Brain microvascular endothelial cell (primary cell): ENCODE measurements around the gene FAM43B.
A peak's percentile ranks its signal among the peaks of the same experiment; 100 is the strongest.

Experiments
- DNase-seq: peaks from one replicate; pipeline ENCODE4 v3.0.0-alpha.2; 2020
- H3K27ac ChIP-seq: fragments of 250-450 bp; sonication (Bioruptor Pico); 2 replicates; pipeline ENCODE4 v1.5.1; 2020; ENCODE audit warnings: mild to moderate bottlenecking, moderate library complexity
- H3K27me3 ChIP-seq: fragments of 250-450 bp; sonication (Bioruptor Pico); replicated peaks from 2 replicates; pipeline ENCODE4 v1.5.1; 2020; ENCODE audit warnings: mild to moderate bottlenecking
- H3K36me3 ChIP-seq: fragments of 250-450 bp; sonication (Bioruptor Pico); replicated peaks from 2 replicates; pipeline ENCODE4 v1.5.1; 2020; ENCODE audit warnings: mild to moderate bottlenecking
- H3K4me3 ChIP-seq: 2 replicates; pipeline ENCODE4 v1.5.1; 2011; ENCODE audit warnings: low read depth, mild to moderate bottlenecking, control low read depth, low read length, moderate library complexity
- in situ Hi-C: cut with HindIII; loops from 2 replicates; pipeline ENCODE4 v1.10.0; 2017; ENCODE audit warnings: low sequenced_read_pairs, low pct_ligation_motif_present
- TF ChIP-seq, protein P1 (sequence below): IDR thresholded peaks from 2 replicates; pipeline ENCODE4 v1.5.1; 2011; ENCODE audit warnings: low read depth, mild to moderate bottlenecking, moderate library complexity, low read length, control low read depth, inconsistent platforms; ENCODE audit errors: missing control alignments

Gene FAM43B

GRCh38 chr1:20538760-20539551 lies 13.4 kb upstream of the FAM43B start:
- DNase-seq: no peak
- H3K36me3 ChIP-seq: no peaks in the 10 kb centered on the region
- TF ChIP-seq, protein P1, sequence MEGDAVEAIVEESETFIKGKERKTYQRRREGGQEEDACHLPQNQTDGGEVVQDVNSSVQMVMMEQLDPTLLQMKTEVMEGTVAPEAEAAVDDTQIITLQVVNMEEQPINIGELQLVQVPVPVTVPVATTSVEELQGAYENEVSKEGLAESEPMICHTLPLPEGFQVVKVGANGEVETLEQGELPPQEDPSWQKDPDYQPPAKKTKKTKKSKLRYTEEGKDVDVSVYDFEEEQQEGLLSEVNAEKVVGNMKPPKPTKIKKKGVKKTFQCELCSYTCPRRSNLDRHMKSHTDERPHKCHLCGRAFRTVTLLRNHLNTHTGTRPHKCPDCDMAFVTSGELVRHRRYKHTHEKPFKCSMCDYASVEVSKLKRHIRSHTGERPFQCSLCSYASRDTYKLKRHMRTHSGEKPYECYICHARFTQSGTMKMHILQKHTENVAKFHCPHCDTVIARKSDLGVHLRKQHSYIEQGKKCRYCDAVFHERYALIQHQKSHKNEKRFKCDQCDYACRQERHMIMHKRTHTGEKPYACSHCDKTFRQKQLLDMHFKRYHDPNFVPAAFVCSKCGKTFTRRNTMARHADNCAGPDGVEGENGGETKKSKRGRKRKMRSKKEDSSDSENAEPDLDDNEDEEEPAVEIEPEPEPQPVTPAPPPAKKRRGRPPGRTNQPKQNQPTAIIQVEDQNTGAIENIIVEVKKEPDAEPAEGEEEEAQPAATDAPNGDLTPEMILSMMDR: no peak
- no peak overlapping the region for H3K27ac ChIP-seq
- H3K27me3 ChIP-seq: peaks cover 16% of the 10 kb centered on the region
- no peak overlapping the region for H3K4me3 ChIP-seq
- in situ Hi-C loops: no loop called here

DNA sequence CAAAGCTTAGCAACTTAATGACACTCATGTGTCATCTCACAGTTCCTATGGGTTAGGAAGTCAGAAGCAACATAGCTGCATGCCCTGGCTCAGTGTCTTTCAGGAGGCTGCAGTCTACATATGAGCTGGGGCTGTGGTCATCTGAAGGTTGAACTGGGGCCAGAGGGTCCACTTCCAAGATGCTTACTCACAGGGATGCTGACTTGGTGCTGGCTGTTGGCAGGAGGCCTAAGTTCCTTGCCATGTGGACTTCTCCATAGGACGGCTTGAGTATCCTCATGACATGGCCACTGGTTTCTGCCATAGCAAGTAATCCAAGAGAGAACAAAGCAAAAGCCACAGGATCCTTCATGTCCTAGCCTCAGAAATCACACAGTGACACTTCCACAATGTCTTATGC lies 12.1 kb upstream of the FAM43B start:
- DNase-seq: no peak
- in situ Hi-C loops: no loop called here
- TF ChIP-seq, protein P1: no peak
- Histone ChIP-seq H3K36me3 (no peaks in the 10 kb centered on the region), H3K27ac (no peak overlapping the region), H3K27me3 (peaks cover 5% of the 10 kb centered on the region), H3K4me3 (no peak overlapping the region)

DNA sequence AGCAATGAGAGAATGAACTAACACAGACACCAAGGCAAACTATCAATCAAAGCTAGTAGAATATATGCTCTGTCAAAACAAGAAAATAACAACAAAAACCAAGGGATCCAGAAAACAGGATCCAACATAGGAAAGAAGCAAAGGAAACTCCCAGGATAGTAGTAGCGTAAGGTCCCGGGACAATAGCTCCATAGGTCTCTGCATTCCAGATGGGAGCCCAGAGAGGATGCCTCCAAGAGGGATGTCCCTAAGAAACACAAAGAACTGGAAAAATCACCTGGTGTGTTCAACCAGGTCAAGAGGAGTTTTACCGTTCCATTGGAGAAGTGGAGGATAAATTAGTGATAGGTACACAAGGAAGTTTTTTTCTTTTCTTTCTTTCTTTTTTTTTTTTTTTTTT lies 5.7 kb upstream of the FAM43B start:
- in situ Hi-C loops: no loop called here
- no peaks in the 10 kb centered on the region for H3K36me3 ChIP-seq
- TF ChIP-seq, protein P1: no peak
- H3K27ac ChIP-seq: no peak overlapping the region
- H3K4me3 ChIP-seq: no peak overlapping the region
- no peak for DNase-seq
- peaks cover 13% of the 10 kb centered on the region for H3K27me3 ChIP-seq

GRCh38 chr1:20551161-20551560 lies 1.2 kb upstream of the FAM43B start:
- H3K27me3 ChIP-seq: peaks cover 47% of the 10 kb centered on the region
- in situ Hi-C loops: no loop called here
- H3K27ac ChIP-seq: no peak overlapping the region
- H3K36me3 ChIP-seq: no peaks in the 10 kb centered on the region
- H3K4me3 ChIP-seq: no peak overlapping the region
- DNase-seq: no peak
- TF ChIP-seq, protein P1: no peak

DNA sequence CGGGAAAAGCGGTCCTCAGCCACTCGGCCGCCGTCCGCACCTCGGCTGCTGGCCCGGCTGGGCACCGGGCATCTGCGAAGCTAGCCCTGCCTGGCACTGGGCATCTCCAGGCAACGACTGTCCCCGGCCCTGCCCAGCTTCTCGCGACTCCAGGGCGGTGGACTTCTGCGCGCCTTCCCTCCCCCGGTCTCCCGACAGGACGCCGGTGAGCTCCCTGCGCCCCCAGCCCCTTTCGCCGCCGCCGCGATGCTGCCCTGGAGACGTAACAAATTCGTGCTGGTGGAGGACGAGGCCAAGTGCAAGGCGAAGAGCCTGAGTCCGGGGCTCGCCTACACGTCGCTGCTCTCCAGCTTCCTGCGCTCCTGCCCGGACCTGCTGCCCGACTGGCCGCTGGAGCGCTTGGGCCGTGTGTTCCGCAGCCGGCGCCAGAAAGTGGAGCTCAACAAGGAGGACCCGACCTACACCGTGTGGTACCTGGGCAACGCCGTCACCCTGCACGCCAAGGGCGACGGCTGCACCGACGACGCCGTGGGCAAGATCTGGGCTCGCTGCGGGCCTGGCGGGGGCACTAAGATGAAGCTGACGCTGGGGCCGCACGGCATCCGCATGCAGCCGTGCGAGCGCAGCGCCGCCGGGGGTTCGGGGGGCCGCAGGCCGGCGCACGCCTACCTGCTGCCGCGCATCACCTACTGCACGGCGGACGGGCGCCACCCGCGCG lies 514 bp downstream of the FAM43B start:
- Histone ChIP-seq H3K27ac (no peak overlapping the region), H3K36me3 (no peaks in the 10 kb centered on the region), H3K4me3 (peak overlapping the region; percentile 37), H3K27me3 (peaks cover 55% of the 10 kb centered on the region)
- TF ChIP-seq, protein P1: no peak
- no peak for DNase-seq
- in situ Hi-C loops: no loop called here
